HFF-Myc (cell line): Measurements from ENCODE around the gene SMARCAD1.

Experiments used
- DNase-seq: peaks from one replicate; pipeline ENCODE4 v3.0.0-alpha.2; 2011; ENCODE audit warnings: low read depth; ENCODE audit errors: extremely low read depth
- H3K4me3 ChIP-seq: replicated peaks from 2 replicates; pipeline ENCODE4 v1.5.1; 2011; ENCODE audit warnings: low read depth, mild to moderate bottlenecking, control low read depth, low read length
- TF ChIP-seq, protein P1 (sequence below): IDR thresholded peaks from 2 replicates; pipeline ENCODE4 v1.5.1; 2012; ENCODE audit warnings: mild to moderate bottlenecking, low read depth, low read length, control low read depth; ENCODE audit errors: missing control alignments

The SMARCAD1 gene

DNA sequence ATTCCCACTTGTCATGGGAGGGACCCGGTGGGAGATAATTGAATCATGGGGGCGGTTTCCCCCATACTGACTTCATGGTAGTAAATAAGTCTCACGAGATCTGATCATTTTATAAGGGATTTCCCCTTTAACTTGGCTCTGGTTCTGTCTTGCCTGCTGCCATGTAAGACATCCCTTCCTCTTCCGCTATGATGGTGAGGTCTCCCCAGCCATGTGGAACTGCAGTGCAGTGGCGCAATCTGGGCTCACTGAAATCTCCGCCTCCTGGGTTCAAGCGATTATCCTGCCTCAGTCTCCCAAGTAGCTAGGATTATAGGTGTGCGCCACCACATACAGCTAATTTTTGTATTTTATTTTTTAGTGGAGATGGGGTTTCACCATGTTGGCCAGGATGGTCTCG lies 132.1 kb downstream of the SMARCAD1 start:
- TF ChIP-seq, protein P1, sequence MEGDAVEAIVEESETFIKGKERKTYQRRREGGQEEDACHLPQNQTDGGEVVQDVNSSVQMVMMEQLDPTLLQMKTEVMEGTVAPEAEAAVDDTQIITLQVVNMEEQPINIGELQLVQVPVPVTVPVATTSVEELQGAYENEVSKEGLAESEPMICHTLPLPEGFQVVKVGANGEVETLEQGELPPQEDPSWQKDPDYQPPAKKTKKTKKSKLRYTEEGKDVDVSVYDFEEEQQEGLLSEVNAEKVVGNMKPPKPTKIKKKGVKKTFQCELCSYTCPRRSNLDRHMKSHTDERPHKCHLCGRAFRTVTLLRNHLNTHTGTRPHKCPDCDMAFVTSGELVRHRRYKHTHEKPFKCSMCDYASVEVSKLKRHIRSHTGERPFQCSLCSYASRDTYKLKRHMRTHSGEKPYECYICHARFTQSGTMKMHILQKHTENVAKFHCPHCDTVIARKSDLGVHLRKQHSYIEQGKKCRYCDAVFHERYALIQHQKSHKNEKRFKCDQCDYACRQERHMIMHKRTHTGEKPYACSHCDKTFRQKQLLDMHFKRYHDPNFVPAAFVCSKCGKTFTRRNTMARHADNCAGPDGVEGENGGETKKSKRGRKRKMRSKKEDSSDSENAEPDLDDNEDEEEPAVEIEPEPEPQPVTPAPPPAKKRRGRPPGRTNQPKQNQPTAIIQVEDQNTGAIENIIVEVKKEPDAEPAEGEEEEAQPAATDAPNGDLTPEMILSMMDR = no peak

More for the DNA sequence above, 132.1 kb downstream of the SMARCAD1 start:
- no peak overlapping the region for H3K4me3 ChIP-seq
- DNase-seq = no peak
